ENCODE measurements around the gene KSR1. TPM values are rescaled to one million over a fixed set of nuclear protein-coding genes. Genes with fewer than 3 reads are reported as not detected.

KSR1 gene
- total and polyA plus RNA-seq, 9 of the 15 experiments (the other 6 are each of a cell fraction or from before 2014, with no cell fraction given): 1.4 to 51.7 (median 18.4) TPM

- TF ChIP-seq C11orf30 (IDR thresholded peaks at IDR 0.05; ENCODE audit: low read depth): peak; percentile 31; the same call in 1 of the 2 replicates
These were observed 15.3 kb downstream of the KSR1 start (continued) for GRCh38 chr17:27471321-27472269.

- Histone ChIP-seq H3K4me2 (ENCODE audit: insufficient read depth, low read length) (peak overlapping the region; percentile 71), H3K4me1 (replicated peaks in 1 of 2; ENCODE audit: control insufficient read depth in 2 of 2, insufficient read depth in 2 of 2, low read length in 2 of 2) (peaks cover 67 to 82% of the 10 kb centered on the region in 2 experiments), H2AFZ (ENCODE audit: low read depth, low read length) (no peak overlapping the region; the same call in 1 of the 2 replicates), H3K9ac (ENCODE audit: insufficient read depth in 1 of 2, low read depth in 2 of 2, low read length in 2 of 2) (peak overlapping the region; percentile 62 to 67; a peak in 3 of 4 replicates), H3K79me2 (ENCODE audit: control insufficient read depth, insufficient read depth, low read length) (peaks cover 96% of the 10 kb centered on the region), H3K27ac (ENCODE audit: extremely low read depth, low read depth, low read length) (peak overlapping the region; percentile 79), H4K20me1 (replicated peaks; ENCODE audit: control insufficient read depth, insufficient read depth, low read length) (peaks cover 12% of the 10 kb centered on the region; the same call in 1 of the 2 replicates), H3K36me3 (ENCODE audit: control insufficient read depth, insufficient read depth, low read length) (no peaks in the 10 kb centered on the region), H3K9me1 (ENCODE audit: control insufficient read depth, insufficient read depth, low read length) (peaks cover 6% of the 10 kb centered on the region), H3K9me3 (replicated peaks; ENCODE audit: control insufficient read depth, insufficient read depth, low read depth, low read length) (no peaks in the 10 kb centered on the region), H3K27me3 (ENCODE audit: control insufficient read depth in 2 of 2, insufficient read depth in 2 of 2, low read length in 2 of 2) (no peaks in the 10 kb centered on the region), H3K4me3 (no peak overlapping the region)
- intact Hi-C loops (cut with micrococcal nuclease) (no loop called here), in situ Hi-C loops (cut with MboI) (no loop called here)
- DNase-seq (ENCODE audit: extremely low read depth in 1 of 4, low spot score in 3 of 4) (no peak), ATAC-seq (peak; percentile 63), FAIRE-seq (peak; percentile 75)
- POLR2A ChIA-PET: interaction anchor here (0.5 to 5.3 kb wide), 7 partner anchors 13 to 203 kb away, joined by 3 to 40 read pairs (median 3); no protein-coding TSS in a partner anchor
- BruUV-seq (replicated peaks): no TSS peak
- 38% methylated on average over 6 of the region's 6 CpGs for WGBS (ENCODE audit: insufficient coverage, low coverage, missing lambda C conversion rate)
- CTCF ChIA-PET (ENCODE audit: low intra/inter-chr PET ratio): no interaction called here
- no peak for TF ChIP-seq TAF1 (IDR thresholded peaks at IDR 0.05; ENCODE audit: control insufficient read depth, extremely low read depth, insufficient read depth, low read length, severe bottlenecking)
- TF ChIP-seq GTF2F1 (IDR thresholded peaks at IDR 0.05; ENCODE audit: low read depth, low read length): no peak
- TF ChIP-seq BHLHE40 (IDR thresholded peaks at IDR 0.05; ENCODE audit: low read length): no peak
- no peak for TF ChIP-seq ZBTB7A (IDR thresholded peaks at IDR 0.05; ENCODE audit: borderline replicate concordance, control insufficient read depth, low read depth, low read length)
- 0 out of 2 replicates have a peak, but pooled peaks have one; percentile 11 for TF ChIP-seq HBP1 (CRISPR knock-in tag; IDR thresholded peaks at IDR 0.05)
- TF ChIP-seq PATZ1 (CRISPR knock-in tag; IDR thresholded peaks at IDR 0.05; ENCODE audit: borderline replicate concordance): no peak
- TF ChIP-seq JUND (IDR thresholded peaks at IDR 0.05; ENCODE audit: borderline replicate concordance, low read depth, low read length): peak; percentile 82; the same call in 1 of the 2 replicates
- TF ChIP-seq JUND (tag; IDR thresholded peaks at IDR 0.05; ENCODE audit: borderline replicate concordance, low read depth, low read length): no peak; the same call in 2 of the 3 replicates
- peak; percentile 79; the same call in 1 of the 2 replicates for TF ChIP-seq ATF3 (IDR thresholded peaks at IDR 0.05)
- no peak for TF ChIP-seq ATF3 (CRISPR knock-in tag; conservative IDR thresholded peaks at IDR 0.05)
- TF ChIP-seq MEF2A (IDR thresholded peaks at IDR 0.05; ENCODE audit: control insufficient read depth, low read depth, low read length): no peak
- TF ChIP-seq ZBTB17 (CRISPR knock-in tag; IDR thresholded peaks at IDR 0.05): no peak
These were observed 17.0 kb downstream of the KSR1 start for GRCh38 chr17:27473190-27473747.
